Neuronal stem cell (in vitro differentiated cells): ENCODE measurements around the gene LRP1B.

Experiments used
- DNase-seq: peaks from one replicate; pipeline ENCODE4 v3.0.0-alpha.2; 2013; ENCODE audit warnings: low spot score
- H2AFZ ChIP-seq: one replicate; pipeline ENCODE4 v1.6.1; 2013; ENCODE audit warnings: mild to moderate bottlenecking, low read length, inconsistent platforms
- H2AK5ac ChIP-seq: 2 replicates; pipeline ENCODE4 v1.6.1; 2013; ENCODE audit warnings: low read depth, mild to moderate bottlenecking, inconsistent platforms, low read length, moderate library complexity, mixed read lengths
- H2BK120ac ChIP-seq: 2 replicates; pipeline ENCODE4 v1.6.1; 2013; ENCODE audit warnings: low read depth, mild to moderate bottlenecking, inconsistent platforms, low read length, moderate library complexity, mixed read lengths
- H2BK12ac ChIP-seq: one replicate; pipeline ENCODE4 v1.6.1; 2013; ENCODE audit warnings: low read length, inconsistent platforms
- H2BK15ac ChIP-seq: 2 replicates; pipeline ENCODE4 v1.6.1; 2013; ENCODE audit warnings: mild to moderate bottlenecking, low read length, inconsistent platforms, mixed read lengths
- H2BK5ac ChIP-seq: one replicate; pipeline ENCODE4 v1.6.1; 2013; ENCODE audit warnings: inconsistent platforms, mild to moderate bottlenecking, low read length, moderate library complexity
- H3K14ac ChIP-seq: one replicate; pipeline ENCODE4 v1.6.1; 2013; ENCODE audit warnings: low read length, inconsistent platforms
- H3K18ac ChIP-seq: 2 replicates; pipeline ENCODE4 v1.6.1; 2013; ENCODE audit warnings: low read length, inconsistent platforms
- H3K23ac ChIP-seq: 2 replicates; pipeline ENCODE4 v1.6.1; 2013; ENCODE audit warnings: low read depth, mild to moderate bottlenecking, mixed read lengths, low read length, inconsistent platforms; ENCODE audit not compliant: poor library complexity
- H3K27ac ChIP-seq: replicated peaks from 3 replicates; pipeline ENCODE4 v1.5.1; 2013; ENCODE audit warnings: low read length, inconsistent platforms
- H3K27me3 ChIP-seq, 3 experiments: 2 replicates each; pipeline ENCODE4 v1.6.1; 2013; ENCODE audit warnings: low read length in 3 of 3, mild to moderate bottlenecking in 2 of 3, inconsistent platforms in 1 of 3, low read depth in 1 of 3, mixed read lengths in 1 of 3, moderate library complexity in 1 of 3; ENCODE audit not compliant: control insufficient read depth in 3 of 3, insufficient read depth in 3 of 3
- H3K36me3 ChIP-seq, 2 donors: replicated peaks in 1 of 2; 2 replicates each; pipeline ENCODE4 v1.6.1; 2013; ENCODE audit warnings: low read length in 2 of 2; ENCODE audit not compliant: control insufficient read depth in 2 of 2, insufficient read depth in 2 of 2
- H3K4ac ChIP-seq: 2 replicates; pipeline ENCODE4 v1.6.1; 2013; ENCODE audit warnings: inconsistent platforms, mild to moderate bottlenecking, low read length, moderate library complexity
- H3K4me1 ChIP-seq, 2 donors: 1 replicate in 1 of 2; 2 replicates in 1 of 2; pipeline ENCODE4 v1.6.1; 2013; ENCODE audit warnings: low read length in 2 of 2, low read depth in 1 of 2; ENCODE audit not compliant: control insufficient read depth in 2 of 2, insufficient read depth in 1 of 2
- H3K4me2 ChIP-seq: one replicate; pipeline ENCODE4 v1.6.1; 2013; ENCODE audit warnings: mild to moderate bottlenecking, low read length, inconsistent platforms; ENCODE audit not compliant: insufficient read depth, poor library complexity, severe bottlenecking
- H3K4me3 ChIP-seq, 2 donors: 2 replicates each; pipeline ENCODE4 v1.5.1; 2013; ENCODE audit warnings: low read length in 2 of 2, mild to moderate bottlenecking in 2 of 2, inconsistent platforms in 1 of 2, moderate library complexity in 1 of 2
- H3K79me1 ChIP-seq: one replicate; pipeline ENCODE4 v1.6.1; 2013; ENCODE audit warnings: low read depth, mild to moderate bottlenecking, inconsistent platforms, low read length, moderate library complexity
- H3K9ac ChIP-seq: one replicate; pipeline ENCODE4 v1.6.1; 2013; ENCODE audit warnings: mild to moderate bottlenecking, low read depth, low read length, inconsistent platforms; ENCODE audit not compliant: poor library complexity
- H3K9me3 ChIP-seq, 2 donors: replicated peaks in 1 of 2; 2 replicates each; pipeline versions ENCODE3 to v1.6.1; 2013; ENCODE audit warnings: low read length in 2 of 2, mild to moderate bottlenecking in 2 of 2, inconsistent platforms in 1 of 2, low read depth in 1 of 2, mixed read lengths in 1 of 2, moderate library complexity in 1 of 2; ENCODE audit not compliant: control insufficient read depth in 2 of 2, insufficient read depth in 1 of 2
- H4K8ac ChIP-seq: one replicate; pipeline ENCODE4 v1.6.1; 2013; ENCODE audit warnings: low read depth, mild to moderate bottlenecking, inconsistent platforms, low read length, moderate library complexity
- H4K91ac ChIP-seq: one replicate; pipeline ENCODE4 v1.6.1; 2013; ENCODE audit warnings: low read length, low read depth, mild to moderate bottlenecking, inconsistent platforms; ENCODE audit not compliant: poor library complexity
- WGBS, 2 donors: extraction: QIAGEN DNeasy Blood & Tissue Kit; methylation state at CpG; one replicate each; pipeline ENCODE4 v1.1.7; 2013; ENCODE audit warnings: missing lambda C conversion rate in 2 of 2, mixed read lengths in 1 of 2; ENCODE audit not compliant: insufficient read length in 2 of 2, insufficient replicate concordance in 1 of 2; ENCODE audit errors: extremely low coverage in 2 of 2; 5-methylcytosine and 5-hydroxymethylcytosine counted together

The LRP1B gene

DNA sequence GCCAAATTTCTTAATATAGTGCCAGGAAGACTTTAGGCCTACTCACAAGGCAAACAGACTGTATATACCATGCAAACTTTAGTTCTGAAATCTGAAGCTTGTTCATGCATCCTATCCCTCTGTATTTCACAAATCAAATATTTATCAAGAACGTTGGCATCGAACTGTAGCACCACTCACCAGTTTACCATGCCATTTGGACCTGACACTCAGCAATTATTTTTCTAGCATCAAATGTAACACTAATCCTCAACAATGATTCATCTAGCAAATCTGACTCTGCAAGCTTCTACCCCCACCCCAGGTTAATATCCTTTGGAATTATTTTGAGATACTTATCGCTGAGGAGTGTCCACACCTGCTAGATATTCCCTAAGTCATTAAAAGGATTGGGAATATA lies 1506.6 kb downstream of the LRP1B start:
- Histone ChIP-seq H3K4ac (no peak overlapping the region), H3K79me1 (no peaks in the 10 kb centered on the region), H3K9me3 (no peaks in the 10 kb centered on the region), H2AK5ac (no peak overlapping the region), H2BK12ac (no peak overlapping the region), H3K4me3 (no peak overlapping the region), H2BK15ac (no peak overlapping the region), H3K14ac (no peak overlapping the region), H3K18ac (no peak overlapping the region), H3K23ac (no peak overlapping the region), H4K91ac (no peak overlapping the region), H3K27me3 (no peaks in the 10 kb centered on the region), H3K9ac (no peak overlapping the region), H3K27ac (no peak overlapping the region), H3K4me2 (no peak overlapping the region), H2BK5ac (no peak overlapping the region), H3K36me3 (no peaks in the 10 kb centered on the region), H3K4me1 (no peaks in the 10 kb centered on the region), H4K8ac (no peak overlapping the region), H2BK120ac (no peak overlapping the region), H2AFZ (no peak overlapping the region)
- WGBS, 2 donors, result no CpG with 5 or more reads among the region's 3 CpGs
- no peak for DNase-seq

GRCh38 chr2:140621583-140622362 lies 1509.0 kb downstream of the LRP1B start:
- H3K79me1 ChIP-seq, result no peaks in the 10 kb centered on the region
- H3K36me3 ChIP-seq, result no peaks in the 10 kb centered on the region
- H3K18ac ChIP-seq, result no peak overlapping the region
- H3K27ac ChIP-seq, result no peak overlapping the region
- no peak overlapping the region for H3K14ac ChIP-seq
- H3K23ac ChIP-seq, result no peak overlapping the region
- H4K91ac ChIP-seq, result no peak overlapping the region
- WGBS, 2 donors, result no CpG with 5 or more reads among the region's 3 CpGs
- no peak overlapping the region for H4K8ac ChIP-seq
- H2BK5ac ChIP-seq, result no peak overlapping the region
- no peak overlapping the region for H2BK12ac ChIP-seq
- no peak for DNase-seq
- H2AK5ac ChIP-seq, result no peak overlapping the region
- H3K4ac ChIP-seq, result no peak overlapping the region
- H2AFZ ChIP-seq, result no peak overlapping the region
- no peak overlapping the region for H3K4me2 ChIP-seq
- no peak overlapping the region for H2BK15ac ChIP-seq
- H3K9ac ChIP-seq, result no peak overlapping the region
- no peaks in the 10 kb centered on the region for H3K4me1 ChIP-seq
- H3K4me3 ChIP-seq, result no peak overlapping the region
- no peak overlapping the region for H2BK120ac ChIP-seq
- no peaks in the 10 kb centered on the region for H3K9me3 ChIP-seq
- no peaks in the 10 kb centered on the region for H3K27me3 ChIP-seq

GRCh38 chr2:140604788-140605187 lies 1526.0 kb downstream of the LRP1B start:
- Histone ChIP-seq H2AK5ac (no peak overlapping the region), H2BK12ac (no peak overlapping the region), H4K91ac (no peak overlapping the region), H3K79me1 (no peaks in the 10 kb centered on the region), H3K9ac (no peak overlapping the region), H3K4me3 (no peak overlapping the region), H3K18ac (no peak overlapping the region), H2BK5ac (no peak overlapping the region), H3K23ac (no peak overlapping the region), H3K4ac (no peak overlapping the region), H3K36me3 (no peaks in the 10 kb centered on the region), H2AFZ (no peak overlapping the region), H3K14ac (no peak overlapping the region), H4K8ac (no peak overlapping the region), H3K9me3 (peaks cover 0 to 1% of the 10 kb centered on the region in 2 donors), H3K27ac (no peak overlapping the region), H2BK120ac (no peak overlapping the region), H2BK15ac (no peak overlapping the region), H3K27me3 (no peaks in the 10 kb centered on the region), H3K4me2 (no peak overlapping the region), H3K4me1 (no peaks in the 10 kb centered on the region)
- DNase-seq, result no peak
- no CpG with 5 or more reads among the region's 3 CpGs for WGBS, 2 donors

DNA sequence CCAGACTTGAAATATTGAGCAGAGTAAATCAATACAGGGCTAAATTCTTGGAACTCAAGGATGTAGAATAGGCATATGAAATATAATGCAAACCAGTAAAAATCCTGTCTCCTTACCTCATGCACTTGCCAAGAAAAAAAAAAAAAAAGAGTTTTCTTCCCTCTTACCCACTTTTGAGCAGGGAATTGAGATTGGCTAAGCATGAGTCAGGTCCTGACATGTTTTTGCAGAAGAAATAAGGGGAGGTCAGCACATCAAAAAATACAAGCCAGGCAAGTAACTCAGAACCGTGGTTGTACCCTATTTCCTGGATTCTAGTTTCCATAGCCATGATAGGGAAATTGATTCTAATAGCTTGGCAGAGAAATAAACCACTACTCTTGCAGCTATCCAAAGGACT lies 1526.7 kb downstream of the LRP1B start:
- no peak overlapping the region for H3K4me3 ChIP-seq
- H3K14ac ChIP-seq, result no peak overlapping the region
- H4K91ac ChIP-seq, result no peak overlapping the region
- H3K36me3 ChIP-seq, result no peaks in the 10 kb centered on the region
- H3K4me2 ChIP-seq, result no peak overlapping the region
- no peak overlapping the region for H2AK5ac ChIP-seq
- no peak overlapping the region for H2BK15ac ChIP-seq
- no CpG with 5 or more reads among the region's 1 CpG for WGBS, 2 donors
- H2BK120ac ChIP-seq, result no peak overlapping the region
- no peak overlapping the region for H2BK5ac ChIP-seq
- H4K8ac ChIP-seq, result no peak overlapping the region
- H3K27me3 ChIP-seq, result no peaks in the 10 kb centered on the region
- no peaks in the 10 kb centered on the region for H3K4me1 ChIP-seq
- no peak overlapping the region for H3K9ac ChIP-seq
- no peak overlapping the region for H3K27ac ChIP-seq
- H3K23ac ChIP-seq, result no peak overlapping the region
- no peak overlapping the region for H3K18ac ChIP-seq
- H3K9me3 ChIP-seq, result peaks cover 0 to 1% of the 10 kb centered on the region in 2 donors
- H2BK12ac ChIP-seq, result no peak overlapping the region
- no peak for DNase-seq
- no peak overlapping the region for H3K4ac ChIP-seq
- no peaks in the 10 kb centered on the region for H3K79me1 ChIP-seq
- no peak overlapping the region for H2AFZ ChIP-seq
